Breast epithelium (tissue), 4 donors: ENCODE results near the gene PDCD11. TPM values are rescaled to one million over a fixed set of nuclear protein-coding genes. Genes with fewer than 3 reads are reported as not detected.

Experiments used
- DNase-seq, 2 donors: peaks; one replicate each; pipeline ENCODE4 v3.0.0-alpha.2; 2019; ENCODE audit warnings: low spot score in 2 of 2
- H3K27ac ChIP-seq, 2 donors: fragments of 200-600 bp; sonication (generic) in 1 of 2; one replicate each; pipeline ENCODE4 v1.5.1; 2016 to 2019; ENCODE audit warnings: mild to moderate bottlenecking in 1 of 2
- H3K27me3 ChIP-seq, 2 donors: fragments of 200-600 bp; sonication (generic) in 1 of 2; one replicate each; pipeline versions ENCODE4 v1.5.1 to v1.6.0; 2017 to 2019; ENCODE audit warnings: control low read depth in 1 of 2, mild to moderate bottlenecking in 1 of 2
- H3K36me3 ChIP-seq: fragments of 200-600 bp; one replicate; pipeline ENCODE4 v1.5.1; 2019
- H3K4me1 ChIP-seq, 2 donors: fragments of 200-600 bp; sonication (generic); one replicate each; pipeline ENCODE4 v1.5.1; 2016 to 2019; ENCODE audit warnings: control low read depth in 1 of 2
- H3K4me3 ChIP-seq, 3 donors: fragments of 200-600 bp; sonication (generic); 1 replicate in 2 of 3; 2 replicates in 1 of 3; pipeline ENCODE4 v1.5.1; 2016 to 2019; ENCODE audit warnings: mild to moderate bottlenecking in 3 of 3, moderate library complexity in 2 of 3
- H3K9me3 ChIP-seq, 2 donors: fragments of 200-600 bp; sonication (generic) in 1 of 2; one replicate each; pipeline ENCODE4 v1.5.1; 2016 to 2019; ENCODE audit warnings: control low read depth in 1 of 2
- CTCF ChIP-seq, 3 donors: fragments of 450-650 bp; IDR thresholded peaks; one replicate each; pipeline ENCODE4 v1.5.1; 2016 to 2017; ENCODE audit warnings: antibody characterized with exemption in 3 of 3, mild to moderate bottlenecking in 3 of 3, moderate library complexity in 3 of 3
- POLR2A ChIP-seq: fragments of 450-650 bp; IDR thresholded peaks from one replicate; pipeline ENCODE4 v1.6.1; 2016; ENCODE audit warnings: antibody characterized with exemption, mild to moderate bottlenecking, moderate library complexity
- POLR2AphosphoS5 ChIP-seq, 3 donors: sonication (generic); formaldehyde crosslinking; IDR thresholded peaks; one replicate each; pipeline ENCODE4 v1.6.1; 2017; ENCODE audit warnings: antibody characterized with exemption in 3 of 3
- intact Hi-C: fragments of 100-400 bp; cut with DNase I; formaldehyde crosslinking; loops from one replicate; pipeline ENCODE4 v1.15.1; 2023; ENCODE audit warnings: low total_unique reads
- total RNA-seq, 3 donors: library from RNA; depleted of rRNA; stranded (reverse); fragments of >200 nt; gene quantifications; one replicate each; pipeline ENCODE4 v1.1.0, GENCODE V29; 2016

PDCD11 gene
- total RNA-seq, 3 donors from 2014 or later: 16.2 to 29.1 (median 24.9) TPM

GRCh38 chr10:103417601-103418000 lies 21.2 kb downstream of the PDCD11 start:
- H3K9me3 ChIP-seq: no peaks in the 10 kb centered on the region
- DNase-seq: no peak
- H3K4me3 ChIP-seq: no peak overlapping the region
- intact Hi-C loops: loop anchor here (2.0 kb wide), 1 partner anchor 65 kb away; no protein-coding TSS in a partner anchor
- H3K27me3 ChIP-seq: no peaks in the 10 kb centered on the region
- H3K36me3 ChIP-seq: peaks cover 27% of the 10 kb centered on the region
- H3K4me1 ChIP-seq: no peaks in the 10 kb centered on the region
- H3K27ac ChIP-seq: no peak overlapping the region
- TF ChIP-seq POLR2A (no peak), CTCF (IDR thresholded peaks at IDR 0.05) (no peak), POLR2AphosphoS5 (IDR thresholded peaks at IDR 0.05) (no peak)

- H3K9me3 ChIP-seq: no peaks in the 10 kb centered on the region
- H3K4me3 ChIP-seq: no peak overlapping the region
- no peak overlapping the region for H3K27ac ChIP-seq
- H3K4me1 ChIP-seq: no peaks in the 10 kb centered on the region
- H3K27me3 ChIP-seq: no peaks in the 10 kb centered on the region
- H3K36me3 ChIP-seq: peaks cover 26% of the 10 kb centered on the region
- no peak for DNase-seq
- intact Hi-C loops: no loop called here
- TF ChIP-seq CTCF (IDR thresholded peaks at IDR 0.05): no peak
- TF ChIP-seq POLR2A: no peak
- no peak for TF ChIP-seq POLR2AphosphoS5 (IDR thresholded peaks at IDR 0.05)
Observed at GRCh38 chr10:103419101-103419500, 22.7 kb downstream of the PDCD11 start.

GRCh38 chr10:103423748-103424147 lies 27.3 kb downstream of the PDCD11 start:
- no peak overlapping the region for H3K27ac ChIP-seq
- TF ChIP-seq POLR2A (no peak), POLR2AphosphoS5 (IDR thresholded peaks at IDR 0.05) (no peak), CTCF (IDR thresholded peaks at IDR 0.05) (no peak)
- peaks cover 13% of the 10 kb centered on the region for H3K36me3 ChIP-seq
- H3K4me3 ChIP-seq: no peak overlapping the region
- H3K27me3 ChIP-seq: no peaks in the 10 kb centered on the region
- no peaks in the 10 kb centered on the region for H3K4me1 ChIP-seq
- intact Hi-C loops: no loop called here
- no peak for DNase-seq
- H3K9me3 ChIP-seq: no peaks in the 10 kb centered on the region

GRCh38 chr10:103427866-103428265 lies 31.4 kb downstream of the PDCD11 start:
- no peak overlapping the region for H3K27ac ChIP-seq
- H3K36me3 ChIP-seq: peaks cover 6% of the 10 kb centered on the region

More at GRCh38 chr10:103427866-103428265, 31.4 kb downstream of the PDCD11 start:
- Histone ChIP-seq H3K4me1 (no peaks in the 10 kb centered on the region), H3K4me3 (no peak overlapping the region), H3K9me3 (no peaks in the 10 kb centered on the region), H3K27me3 (no peaks in the 10 kb centered on the region)
- TF ChIP-seq CTCF (IDR thresholded peaks at IDR 0.05): no peak
- TF ChIP-seq POLR2A: no peak
- no peak for TF ChIP-seq POLR2AphosphoS5 (IDR thresholded peaks at IDR 0.05)
- no peak for DNase-seq
- intact Hi-C loops: loop anchor here (2.0 kb wide), 1 partner anchor 153 kb away; no protein-coding TSS in a partner anchor
